OCI-LY1 (cell line): Measurements from ENCODE around the gene TGM1.

Source experiments
- EZH2 ChIP-seq: fragments of 200-600 bp; sonication (generic), shearing (Covaris generic); IDR thresholded peaks from 2 replicates; pipeline ENCODE4 v1.8.0; 2017; ENCODE audit warnings: borderline replicate concordance, mixed run types, mild to moderate bottlenecking, antibody characterized with exemption, low read length, moderate library complexity, mixed read lengths
- TF ChIP-seq, protein P1 (sequence below): fragments of 200-600 bp; sonication (generic), shearing (Covaris generic); IDR thresholded peaks from 2 replicates; pipeline ENCODE4 v1.5.1; 2017; ENCODE audit warnings: mild to moderate bottlenecking, antibody characterized with exemption, low read length, moderate library complexity, mixed read lengths

DNA sequence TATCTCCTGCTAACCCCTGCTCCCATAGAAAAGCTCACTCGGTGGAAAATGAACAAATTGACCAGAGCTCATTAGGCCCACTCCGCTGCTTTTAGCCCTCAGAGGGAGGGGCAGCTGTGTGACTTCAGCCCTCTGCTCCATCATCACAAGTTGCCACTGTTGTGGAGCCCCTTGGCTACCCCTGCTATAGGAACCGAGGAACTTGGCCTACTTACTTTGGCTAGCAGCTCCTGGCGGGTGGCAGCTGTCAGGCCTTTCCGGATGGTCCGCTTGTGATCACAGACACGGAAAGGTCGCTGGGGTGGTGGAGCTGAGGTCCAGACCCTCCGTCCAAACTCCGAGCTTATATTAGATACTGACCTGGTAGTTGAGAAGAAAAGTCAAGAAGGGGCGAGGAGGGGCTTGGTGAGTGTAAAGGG lies 44.2 kb upstream of the TGM1 start:
- TF ChIP-seq, protein P1, sequence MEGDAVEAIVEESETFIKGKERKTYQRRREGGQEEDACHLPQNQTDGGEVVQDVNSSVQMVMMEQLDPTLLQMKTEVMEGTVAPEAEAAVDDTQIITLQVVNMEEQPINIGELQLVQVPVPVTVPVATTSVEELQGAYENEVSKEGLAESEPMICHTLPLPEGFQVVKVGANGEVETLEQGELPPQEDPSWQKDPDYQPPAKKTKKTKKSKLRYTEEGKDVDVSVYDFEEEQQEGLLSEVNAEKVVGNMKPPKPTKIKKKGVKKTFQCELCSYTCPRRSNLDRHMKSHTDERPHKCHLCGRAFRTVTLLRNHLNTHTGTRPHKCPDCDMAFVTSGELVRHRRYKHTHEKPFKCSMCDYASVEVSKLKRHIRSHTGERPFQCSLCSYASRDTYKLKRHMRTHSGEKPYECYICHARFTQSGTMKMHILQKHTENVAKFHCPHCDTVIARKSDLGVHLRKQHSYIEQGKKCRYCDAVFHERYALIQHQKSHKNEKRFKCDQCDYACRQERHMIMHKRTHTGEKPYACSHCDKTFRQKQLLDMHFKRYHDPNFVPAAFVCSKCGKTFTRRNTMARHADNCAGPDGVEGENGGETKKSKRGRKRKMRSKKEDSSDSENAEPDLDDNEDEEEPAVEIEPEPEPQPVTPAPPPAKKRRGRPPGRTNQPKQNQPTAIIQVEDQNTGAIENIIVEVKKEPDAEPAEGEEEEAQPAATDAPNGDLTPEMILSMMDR: no peak
- TF ChIP-seq EZH2: no peak
